GM23338 (cell line): ENCODE results near the gene PAX6. TPM values are rescaled to one million over a fixed set of nuclear protein-coding genes. Genes with fewer than 3 reads are reported as not detected.

ENCODE experiments used
- ATAC-seq: fragments of 200-7000 bp; cut with Tn5 transposase; 3 replicates; pipeline ENCODE4 v1.9.1; 2020
- DNase-seq: peaks from one replicate; pipeline ENCODE4 v3.0.0-alpha.2; 2015; ENCODE audit warnings: low spot score
- H2AFZ ChIP-seq: fragments of 200-600 bp; sonication (generic); 2 replicates; pipeline ENCODE4 v1.8.0; 2016; ENCODE audit warnings: antibody characterized with exemption, mild to moderate bottlenecking, moderate library complexity
- H3F3A ChIP-seq: fragments of 200-600 bp; sonication (generic); replicated peaks from 2 replicates; pipeline ENCODE4 v1.8.0; 2017; ENCODE audit warnings: antibody characterized with exemption, mixed run types, low read depth
- H3K27ac ChIP-seq: fragments of 200-600 bp; sonication (generic); 2 replicates; pipeline ENCODE4 v1.6.1; 2016; ENCODE audit warnings: low read depth
- H3K27me3 ChIP-seq: fragments of 200-600 bp; sonication (generic); 2 replicates; pipeline ENCODE4 v1.8.0; 2016; ENCODE audit warnings: mild to moderate bottlenecking, mixed run types, moderate library complexity; ENCODE audit not compliant: insufficient read depth
- H3K36me3 ChIP-seq: fragments of 200-600 bp; sonication (generic); 2 replicates; pipeline ENCODE4 v1.8.0; 2016; ENCODE audit warnings: mild to moderate bottlenecking; ENCODE audit not compliant: insufficient read depth
- H3K4me1 ChIP-seq: fragments of 200-600 bp; sonication (generic); 2 replicates; pipeline ENCODE4 v1.8.0; 2016; ENCODE audit warnings: mild to moderate bottlenecking, moderate library complexity; ENCODE audit not compliant: insufficient read depth
- H3K4me2 ChIP-seq: fragments of 200-600 bp; sonication (generic); 2 replicates; pipeline ENCODE4 v1.7.1; 2017; ENCODE audit warnings: mixed run types
- H3K4me3 ChIP-seq: fragments of 200-600 bp; sonication (generic); 2 replicates; pipeline ENCODE4 v1.6.1; 2016; ENCODE audit warnings: mixed run types
- H3K79me2 ChIP-seq: fragments of 200-600 bp; sonication (generic); replicated peaks from 2 replicates; pipeline ENCODE4 v1.8.0; 2017; ENCODE audit warnings: mild to moderate bottlenecking; ENCODE audit not compliant: insufficient read depth
- H3K9me2 ChIP-seq: fragments of 200-600 bp; sonication (generic); 2 replicates; pipeline ENCODE4 v1.8.0; 2017; ENCODE audit not compliant: insufficient read depth
- H4K20me1 ChIP-seq: fragments of 200-600 bp; sonication (generic); replicated peaks from 2 replicates; pipeline ENCODE4 v1.8.0; 2017; ENCODE audit warnings: mild to moderate bottlenecking; ENCODE audit not compliant: insufficient read depth
- H3K27ac Mint-ChIP-seq: 2 replicates; pipeline ENCODE4 v1.8.0; 2020; ENCODE audit warnings: inconsistent platforms, mild to moderate bottlenecking, moderate library complexity, mixed read lengths
- H3K27me3 Mint-ChIP-seq: 3 replicates; pipeline ENCODE4 v1.8.0; 2022; ENCODE audit warnings: low read depth, mild to moderate bottlenecking, moderate library complexity, mixed read lengths, inconsistent platforms; ENCODE audit not compliant: insufficient read depth, poor library complexity
- H3K36me3 Mint-ChIP-seq: 3 replicates; pipeline ENCODE4 v1.8.0; 2021; ENCODE audit warnings: low read depth, mild to moderate bottlenecking, inconsistent platforms, moderate library complexity, mixed read lengths
- H3K4me1 Mint-ChIP-seq: 3 replicates; pipeline ENCODE4 v1.8.0; 2020; ENCODE audit warnings: mild to moderate bottlenecking, inconsistent platforms, mixed read lengths
- H3K4me3 Mint-ChIP-seq: 3 replicates; pipeline ENCODE4 v1.8.0; 2021; ENCODE audit warnings: moderate library complexity, mild to moderate bottlenecking, inconsistent platforms, mixed read lengths
- H3K9me3 Mint-ChIP-seq: 3 replicates; pipeline ENCODE4 v1.8.0; 2020; ENCODE audit warnings: moderate library complexity, mild to moderate bottlenecking, inconsistent platforms, mixed read lengths
- CTCF ChIP-seq, 2 experiments: fragments of 200-600 bp in 1 of 2; sonication (generic) in 1 of 2; conservative IDR thresholded peaks; 2 replicates each; pipeline versions ENCODE4 v1.5.1 to v1.6.1; 2016 to 2017; ENCODE audit warnings: antibody characterized with exemption in 2 of 2, low read depth in 2 of 2, mild to moderate bottlenecking in 2 of 2, moderate library complexity in 1 of 2
- EZH2 ChIP-seq: fragments of 200-600 bp; sonication (generic); IDR thresholded peaks from one replicate; pipeline ENCODE4 v1.8.0; 2017; ENCODE audit warnings: antibody characterized with exemption, mild to moderate bottlenecking, low read depth; ENCODE audit not compliant: unreplicated experiment
- EZH2phosphoT487 ChIP-seq: fragments of 200-600 bp; sonication (generic); IDR thresholded peaks from one replicate; pipeline ENCODE4 v1.8.1; 2018; ENCODE audit warnings: antibody characterized with exemption; ENCODE audit not compliant: unreplicated experiment
- JUNB ChIP-seq: IDR thresholded peaks from one replicate; pipeline ENCODE4 v1.6.1; 2016; ENCODE audit warnings: antibody characterized with exemption; ENCODE audit not compliant: unreplicated experiment
- ZNF462 ChIP-seq: fragments of 250-450 bp; sonication (Bioruptor Pico); IDR thresholded peaks from 2 replicates; pipeline ENCODE4 v1.5.0; 2020; ENCODE audit warnings: mild to moderate bottlenecking, moderate library complexity
- polyA plus RNA-seq: library from polyadenylated mRNA; unstranded; fragments of >200 nt; fragmentation: Nextera tagmentation; extraction: Ambion mirVana; gene quantifications from 2 replicates; pipeline ENCODE4 v1.2.1, GENCODE V29; 2016
- total RNA-seq: library from RNA; depleted of rRNA; stranded (reverse); fragments of >200 nt; shearing (Covaris generic); gene quantifications from 2 replicates; pipeline ENCODE4 v1.2.3, GENCODE V29; 2014

PAX6 gene
- total and polyA plus RNA-seq, 2 experiments from 2014 or later = 0.17 to 0.45 TPM

GRCh38 chr11:31802990-31803812 lies 7.9 kb downstream of the PAX6 start:
- H3K27me3 Mint-ChIP-seq = peaks cover 99% of the 10 kb centered on the region
- H3K4me1 Mint-ChIP-seq = peaks cover 57% of the 10 kb centered on the region
- Histone ChIP-seq H3K36me3 (no peaks in the 10 kb centered on the region), H3K27ac (no peak overlapping the region), H4K20me1 (peaks cover 29% of the 10 kb centered on the region), H3K4me1 (peaks cover 65% of the 10 kb centered on the region), H2AFZ (no peak overlapping the region), H3K4me2 (peak overlapping the region; percentile 74), H3K79me2 (no peaks in the 10 kb centered on the region), H3K27me3 (peaks cover 100% of the 10 kb centered on the region), H3F3A (peaks cover 51% of the 10 kb centered on the region), H3K4me3 (peak overlapping the region; percentile 58; the same call in 1 of the 2 replicates), H3K9me2 (no peaks in the 10 kb centered on the region)
- ATAC-seq (no peak), DNase-seq (peak; percentile 67)
- peak; percentile 91 for TF ChIP-seq EZH2
- no peak for TF ChIP-seq ZNF462 (CRISPR knock-in tag)
- no peak for TF ChIP-seq JUNB
- TF ChIP-seq EZH2phosphoT487 = peak; percentile 24
- no peak for TF ChIP-seq CTCF (conservative IDR thresholded peaks at IDR 0.05; ENCODE audit: low read depth in 2 of 2)
- no peak overlapping the region for H3K27ac Mint-ChIP-seq
- peaks cover 7% of the 10 kb centered on the region; the same call in 2 of the 3 replicates for H3K9me3 Mint-ChIP-seq
- peak overlapping the region; percentile 65; the same call in 2 of the 3 replicates for H3K4me3 Mint-ChIP-seq
- H3K36me3 Mint-ChIP-seq = no peaks in the 10 kb centered on the region
